HepG2 (cell line): ENCODE data around the gene ZNF503. TPM values are rescaled to one million over a fixed set of nuclear protein-coding genes. Genes with fewer than 3 reads are reported as not detected.

Experiments
- ARNT ChIP-seq: fragments of 450-650 bp; IDR thresholded peaks from 2 replicates; pipeline ENCODE4 v1.6.1; 2017
- ESRRA ChIP-seq: sonication (generic); formaldehyde crosslinking; IDR thresholded peaks from 2 replicates; pipeline ENCODE4 v1.5.1; 2020; ENCODE audit warnings: mild to moderate bottlenecking, low read depth, missing genetic modification reagents
- GABPA ChIP-seq, 2 experiments: IDR thresholded peaks; 2 replicates each; pipeline ENCODE4 v1.6.1; 2011 to 2016; ENCODE audit warnings: low read depth in 2 of 2, low read length in 1 of 2, missing biosample characterization in 1 of 2, missing genetic modification characterization in 1 of 2
- GABPB1 ChIP-seq: IDR thresholded peaks from 2 replicates; pipeline ENCODE4 v1.6.1; 2016; ENCODE audit warnings: mild to moderate bottlenecking, missing genetic modification reagents, moderate library complexity, missing compliant biosample characterization
- MAFK ChIP-seq, 2 experiments: IDR thresholded peaks in 1 of 2; conservative IDR thresholded peaks in 1 of 2; 2 replicates each; pipeline ENCODE4 v1.6.1; 2011; ENCODE audit warnings: improper control_type of control experiment in 2 of 2, low read length in 2 of 2
- MEIS2 ChIP-seq: sonication (generic); formaldehyde crosslinking; IDR thresholded peaks from 2 replicates; pipeline ENCODE4 v1.9.0; 2021; ENCODE audit warnings: mild to moderate bottlenecking, missing genetic modification reagents
- NAIF1 ChIP-seq: sonication (generic); formaldehyde crosslinking; IDR thresholded peaks from 2 replicates; pipeline ENCODE4 v1.5.0; 2020; ENCODE audit warnings: mild to moderate bottlenecking, missing genetic modification reagents, borderline replicate concordance
- SATB2 ChIP-seq: sonication (generic); formaldehyde crosslinking; IDR thresholded peaks from 2 replicates; pipeline ENCODE4 v1.5.0; 2020; ENCODE audit warnings: missing genetic modification reagents
- SOX6 ChIP-seq, 2 experiments: fragments of 450-650 bp in 1 of 2; sonication (generic) in 1 of 2; formaldehyde crosslinking in 1 of 2; IDR thresholded peaks; 2 replicates each; pipeline versions ENCODE4 v1.4.0 to v1.6.1; 2017 to 2020; ENCODE audit warnings: antibody characterized with exemption in 1 of 2, mild to moderate bottlenecking in 1 of 2, missing genetic modification reagents in 1 of 2
- TBL1XR1 ChIP-seq: fragments of 150-350 bp; IDR thresholded peaks from 2 replicates; pipeline ENCODE4 v1.6.1; 2014; ENCODE audit warnings: borderline replicate concordance, low read length; ENCODE audit not compliant: partially characterized antibody
- ZFP36L1 ChIP-seq: sonication (generic); formaldehyde crosslinking; IDR thresholded peaks from 2 replicates; pipeline ENCODE4 v1.8.0; 2022; ENCODE audit warnings: mild to moderate bottlenecking, missing genetic modification reagents, moderate library complexity
- ZNF17 ChIP-seq: sonication (generic); formaldehyde crosslinking; IDR thresholded peaks from 2 replicates; pipeline ENCODE4 v1.5.0; 2020; ENCODE audit warnings: mild to moderate bottlenecking, missing genetic modification reagents
- ZNF260 ChIP-seq: sonication (generic); formaldehyde crosslinking; IDR thresholded peaks from 2 replicates; pipeline ENCODE4 v1.4.0; 2020; ENCODE audit warnings: missing genetic modification reagents, low read depth, mild to moderate bottlenecking, borderline replicate concordance
- ZNF331 ChIP-seq: sonication (generic); formaldehyde crosslinking; IDR thresholded peaks from 2 replicates; pipeline ENCODE4 v1.4.0; 2020; ENCODE audit warnings: missing genetic modification reagents
- ZNF382 ChIP-seq: sonication (generic); formaldehyde crosslinking; IDR thresholded peaks from 2 replicates; pipeline ENCODE4 v1.5.0; 2020; ENCODE audit warnings: missing genetic modification reagents, mild to moderate bottlenecking, borderline replicate concordance
- ZNF672 ChIP-seq: sonication (generic); formaldehyde crosslinking; IDR thresholded peaks from 2 replicates; pipeline ENCODE4 v1.8.1; 2022; ENCODE audit warnings: missing genetic modification reagents
- ZNF75D ChIP-seq: sonication (generic); formaldehyde crosslinking; IDR thresholded peaks from 2 replicates; pipeline ENCODE4 v1.8.1; 2023; ENCODE audit warnings: missing genetic modification reagents, mild to moderate bottlenecking, borderline replicate concordance
- ZNF788 ChIP-seq: sonication (generic); formaldehyde crosslinking; IDR thresholded peaks from 2 replicates; pipeline ENCODE4 v1.5.0; 2020; ENCODE audit warnings: mild to moderate bottlenecking, missing genetic modification reagents, borderline replicate concordance
- polyA plus RNA-seq, 8 experiments: library from polyadenylated mRNA; depleted of rRNA in 3 of 8; stranded (reverse) in 7 of 8; unstranded in 1 of 8; fragments of >200 nt; fragmentation: Illumina TruSeq in 4 of 8; extraction: Trizol in 4 of 8; gene quantifications; 2 replicates each; pipeline versions ENCODE4 v1.2.1 to v1.2.3, GENCODE V29; 2011 to 2016; ENCODE audit warnings: low read depth in 4 of 8, missing spikeins in 1 of 8, mixed read lengths in 1 of 8; ENCODE audit not compliant: insufficient read depth in 1 of 8
- total RNA-seq, 5 experiments: library from RNA; depleted of rRNA; stranded (reverse); fragments of >200 nt; fragmentation: Illumina TruSeq; extraction: Trizol; gene quantifications; 2 replicates each; pipeline ENCODE4 v1.2.3, GENCODE V29; 2016; ENCODE audit warnings: low read depth in 1 of 5
- TF ChIP-seq, protein P1 (sequence below): IDR thresholded peaks from 2 replicates; pipeline ENCODE4 v1.6.1; 2016; ENCODE audit warnings: missing compliant biosample characterization, missing genetic modification reagents, borderline replicate concordance
- TF ChIP-seq, protein P2 (sequence below), 2 experiments: fragments of 450-650 bp in 1 of 2; sonication (generic) in 1 of 2; formaldehyde crosslinking; IDR thresholded peaks; 2 replicates each; pipeline versions ENCODE4 v1.5.0 to v1.8.0; 2020 to 2022; ENCODE audit warnings: mild to moderate bottlenecking in 1 of 2, missing genetic modification reagents in 1 of 2

The ZNF503 gene
- total and polyA plus RNA-seq, 2 of the 13 experiments (the other 11 are each of a cell fraction or from before 2014, with no cell fraction given), result 2.7 to 8.3 TPM

DNA sequence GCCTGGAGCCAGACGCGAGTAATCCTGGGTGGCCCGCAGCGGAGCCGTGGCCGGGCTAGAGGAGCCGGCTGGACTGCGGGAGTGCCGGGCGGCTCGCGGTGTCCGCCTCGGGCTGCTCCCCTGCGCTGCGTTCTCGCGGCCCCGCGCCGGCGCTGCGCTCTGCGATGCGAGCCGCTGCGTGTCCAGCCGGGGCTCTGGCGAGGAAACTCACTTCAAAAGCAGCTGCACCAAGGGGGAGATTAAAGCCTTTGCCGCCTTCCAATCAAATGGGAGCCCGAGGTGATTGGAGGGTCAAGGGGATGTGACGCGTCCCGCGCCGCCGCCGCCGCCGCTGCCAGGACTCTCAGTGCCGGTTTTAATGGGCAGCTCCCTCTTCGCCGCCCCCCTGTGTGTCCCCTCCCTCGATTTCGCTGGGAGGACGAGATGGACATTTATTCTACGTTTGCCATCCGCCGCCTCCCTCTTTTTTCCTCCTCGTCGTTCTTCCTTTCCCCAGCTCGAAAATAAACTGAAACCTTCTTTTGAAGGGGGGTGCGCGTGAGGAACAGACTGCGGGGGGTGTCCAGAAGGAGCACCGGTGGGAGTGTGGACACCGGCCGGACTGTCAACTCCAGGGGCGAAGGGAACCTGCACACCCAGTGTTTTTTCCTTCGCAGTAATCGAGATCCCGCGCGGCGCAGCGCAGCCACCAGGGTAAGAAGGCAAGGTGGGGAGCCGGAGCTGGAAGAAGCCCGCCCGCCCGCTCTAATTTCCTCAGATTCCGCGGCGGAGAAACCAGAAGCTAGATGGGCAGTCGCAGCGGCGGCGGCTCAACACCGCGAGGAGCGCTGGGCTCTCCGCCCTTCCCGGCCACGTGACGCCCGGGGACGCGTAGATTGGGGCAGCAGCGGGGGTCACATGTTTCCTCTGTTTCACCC, at the start of gene ZNF503 (continued):
- TF ChIP-seq ZFP36L1 (CRISPR knock-in tag) (peak; percentile 6; the same call in 1 of the 2 replicates), ARNT (no peak), MEIS2 (CRISPR knock-in tag) (peak; percentile 75), ZNF382 (no peak), SOX6 (IDR thresholded peaks at IDR 0.05) (no peak), SOX6 (CRISPR knock-in tag; IDR thresholded peaks at IDR 0.05) (peak; percentile 52), TBL1XR1 (peak; percentile 25), ZNF17 (CRISPR knock-in tag) (no peak), ZNF260 (CRISPR knock-in tag) (no peak), ZNF75D (no peak), ZNF331 (CRISPR knock-in tag) (peak; percentile 53), ESRRA (CRISPR knock-in tag) (no peak; the same call in 1 of the 2 replicates), NAIF1 (peak; percentile 24; the same call in 1 of the 2 replicates), GABPA (IDR thresholded peaks at IDR 0.05; ENCODE audit: low read depth, low read length) (no peak), GABPA (CRISPR knock-in tag; IDR thresholded peaks at IDR 0.05; ENCODE audit: low read depth) (peak; percentile 81), ZNF788 (CRISPR knock-in tag) (peak; percentile 24; the same call in 1 of the 2 replicates), ZNF672 (no peak), MAFK (conservative IDR thresholded peaks at IDR 0.05 in 1 of 2, IDR thresholded peaks at IDR 0.05 in 1 of 2; ENCODE audit: low read length in 2 of 2) (no peak), SATB2 (CRISPR knock-in tag) (0 out of 2 replicates have a peak, but pooled peaks have one; percentile 11), GABPB1 (CRISPR knock-in tag) (peak; percentile 86)
- TF ChIP-seq, protein P1, sequence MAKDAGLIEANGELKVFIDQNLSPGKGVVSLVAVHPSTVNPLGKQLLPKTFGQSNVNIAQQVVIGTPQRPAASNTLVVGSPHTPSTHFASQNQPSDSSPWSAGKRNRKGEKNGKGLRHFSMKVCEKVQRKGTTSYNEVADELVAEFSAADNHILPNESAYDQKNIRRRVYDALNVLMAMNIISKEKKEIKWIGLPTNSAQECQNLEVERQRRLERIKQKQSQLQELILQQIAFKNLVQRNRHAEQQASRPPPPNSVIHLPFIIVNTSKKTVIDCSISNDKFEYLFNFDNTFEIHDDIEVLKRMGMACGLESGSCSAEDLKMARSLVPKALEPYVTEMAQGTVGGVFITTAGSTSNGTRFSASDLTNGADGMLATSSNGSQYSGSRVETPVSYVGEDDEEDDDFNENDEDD (CRISPR knock-in tag), result peak; percentile 72; the same call in 1 of the 2 replicates
- TF ChIP-seq, protein P2, sequence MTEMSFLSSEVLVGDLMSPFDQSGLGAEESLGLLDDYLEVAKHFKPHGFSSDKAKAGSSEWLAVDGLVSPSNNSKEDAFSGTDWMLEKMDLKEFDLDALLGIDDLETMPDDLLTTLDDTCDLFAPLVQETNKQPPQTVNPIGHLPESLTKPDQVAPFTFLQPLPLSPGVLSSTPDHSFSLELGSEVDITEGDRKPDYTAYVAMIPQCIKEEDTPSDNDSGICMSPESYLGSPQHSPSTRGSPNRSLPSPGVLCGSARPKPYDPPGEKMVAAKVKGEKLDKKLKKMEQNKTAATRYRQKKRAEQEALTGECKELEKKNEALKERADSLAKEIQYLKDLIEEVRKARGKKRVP (CRISPR knock-in tag; IDR thresholded peaks at IDR 0.05), result 0 out of 4 replicates have a peak, but pooled peaks of 1 of the 2 experiments have one; percentile 17
